ENCODE measurements around the gene IRF2BP1.

Gene IRF2BP1

GRCh38 chr19:45852983-45853382 lies 33.0 kb downstream of the IRF2BP1 start:
- peaks cover 27% of the 10 kb centered on the region for H3K79me2 ChIP-seq (ENCODE audit: low read length)
- H3K4me2 ChIP-seq (ENCODE audit: low read depth, low read length): no peak overlapping the region
- no peaks in the 10 kb centered on the region for H4K20me1 ChIP-seq (ENCODE audit: insufficient read depth, low read length)
- H3K36me3 ChIP-seq (replicated peaks; ENCODE audit: insufficient read depth, low read length): peaks cover 13% of the 10 kb centered on the region
- H3K4me3 ChIP-seq (ENCODE audit: low read length): no peak overlapping the region
- no peak overlapping the region for H2AFZ ChIP-seq (ENCODE audit: low read length)
- H3K9ac ChIP-seq (ENCODE audit: low read length): no peak overlapping the region
- DNase-seq: no peak
- no peaks in the 10 kb centered on the region for H3K9me3 ChIP-seq (replicated peaks; ENCODE audit: insufficient read depth, low read length)
- TF ChIP-seq EZH2phosphoT487 (IDR thresholded peaks at IDR 0.05; ENCODE audit: low read length) (no peak), CTCF (IDR thresholded peaks at IDR 0.05; ENCODE audit: low read length) (no peak), EZH2 (optimal IDR thresholded peaks at IDR 0.05; ENCODE audit: low read depth, low read length) (no peak)
- H3K4me1 ChIP-seq (ENCODE audit: low read length): no peaks in the 10 kb centered on the region
- no peaks in the 10 kb centered on the region for H3F3A ChIP-seq (ENCODE audit: insufficient read depth, low read length)
- no peak overlapping the region for H3K27ac ChIP-seq (ENCODE audit: low read length)
- no peaks in the 10 kb centered on the region for H3K27me3 ChIP-seq (replicated peaks; ENCODE audit: insufficient read depth, low read length)
- no peaks in the 10 kb centered on the region for H3K9me2 ChIP-seq (replicated peaks; ENCODE audit: insufficient read depth, low read length)

- Histone ChIP-seq H3F3A (ENCODE audit: insufficient read depth, low read length) (no peaks in the 10 kb centered on the region), H3K9me3 (replicated peaks; ENCODE audit: insufficient read depth, low read length) (no peaks in the 10 kb centered on the region), H3K9ac (ENCODE audit: low read length) (no peak overlapping the region), H3K9me2 (replicated peaks; ENCODE audit: insufficient read depth, low read length) (no peaks in the 10 kb centered on the region), H2AFZ (ENCODE audit: low read length) (no peak overlapping the region), H3K27ac (ENCODE audit: low read length) (no peak overlapping the region), H3K36me3 (replicated peaks; ENCODE audit: insufficient read depth, low read length) (peaks cover 13% of the 10 kb centered on the region), H3K4me3 (ENCODE audit: low read length) (no peak overlapping the region), H3K4me1 (ENCODE audit: low read length) (no peaks in the 10 kb centered on the region), H3K79me2 (ENCODE audit: low read length) (peaks cover 25% of the 10 kb centered on the region), H3K4me2 (ENCODE audit: low read depth, low read length) (no peak overlapping the region), H3K27me3 (replicated peaks; ENCODE audit: insufficient read depth, low read length) (no peaks in the 10 kb centered on the region), H4K20me1 (ENCODE audit: insufficient read depth, low read length) (no peaks in the 10 kb centered on the region)
- no peak for DNase-seq
- TF ChIP-seq EZH2phosphoT487 (IDR thresholded peaks at IDR 0.05; ENCODE audit: low read length): no peak
- TF ChIP-seq CTCF (IDR thresholded peaks at IDR 0.05; ENCODE audit: low read length): no peak
- no peak for TF ChIP-seq EZH2 (optimal IDR thresholded peaks at IDR 0.05; ENCODE audit: low read depth, low read length)
These were observed 33.7 kb downstream of the IRF2BP1 start for GRCh38 chr19:45852145-45852750.

GRCh38 chr19:45848922-45849321 lies 37.0 kb downstream of the IRF2BP1 start:
- TF ChIP-seq EZH2 (optimal IDR thresholded peaks at IDR 0.05; ENCODE audit: low read depth, low read length) (no peak), CTCF (IDR thresholded peaks at IDR 0.05; ENCODE audit: low read length) (peak; percentile 31), EZH2phosphoT487 (IDR thresholded peaks at IDR 0.05; ENCODE audit: low read length) (no peak)
- Histone ChIP-seq H4K20me1 (ENCODE audit: insufficient read depth, low read length) (no peaks in the 10 kb centered on the region), H3F3A (ENCODE audit: insufficient read depth, low read length) (no peaks in the 10 kb centered on the region), H3K4me3 (ENCODE audit: low read length) (no peak overlapping the region), H3K9me3 (replicated peaks; ENCODE audit: insufficient read depth, low read length) (no peaks in the 10 kb centered on the region), H3K4me1 (ENCODE audit: low read length) (no peaks in the 10 kb centered on the region), H3K27me3 (replicated peaks; ENCODE audit: insufficient read depth, low read length) (no peaks in the 10 kb centered on the region), H3K4me2 (ENCODE audit: low read depth, low read length) (no peak overlapping the region), H3K36me3 (replicated peaks; ENCODE audit: insufficient read depth, low read length) (peaks cover 20% of the 10 kb centered on the region), H3K79me2 (ENCODE audit: low read length) (peaks cover 10% of the 10 kb centered on the region), H2AFZ (ENCODE audit: low read length) (no peak overlapping the region), H3K9me2 (replicated peaks; ENCODE audit: insufficient read depth, low read length) (no peaks in the 10 kb centered on the region), H3K9ac (ENCODE audit: low read length) (no peak overlapping the region), H3K27ac (ENCODE audit: low read length) (no peak overlapping the region)
- DNase-seq: no peak
